ENCODE data around the gene KLHDC10. TPM values are rescaled to one million over a fixed set of nuclear protein-coding genes. Genes with fewer than 3 reads are reported as not detected.
"Not testable (repeated sequence)": the region's sequence is repeated elsewhere in the genome, so short reads cannot be mapped to it uniquely, and the experiment has no call there.

KLHDC10 gene
- total RNA-seq, 6 experiments from 2014 or later, result 21.0 to 25.5 (median 24.1) TPM

DNA sequence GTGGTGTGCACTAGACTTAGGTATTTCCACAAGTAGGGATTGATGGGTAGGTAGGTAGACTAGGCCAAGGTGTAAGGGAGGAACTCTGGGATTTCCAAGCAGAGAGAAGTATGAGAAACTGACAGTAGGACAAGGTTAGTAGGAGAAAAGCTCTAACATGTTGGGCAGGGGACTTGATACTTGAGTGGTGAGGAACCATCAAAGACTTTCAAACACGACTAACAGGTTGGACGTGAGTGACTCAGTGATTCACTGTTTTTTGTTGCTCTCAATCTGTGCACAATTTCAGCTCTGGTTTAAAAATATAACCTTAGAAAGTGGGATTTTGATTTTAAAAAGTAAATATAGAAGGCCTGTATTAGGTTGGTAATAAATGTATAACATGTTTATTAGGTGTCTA, 44.4 kb downstream of the KLHDC10 start:
- no peak for TF ChIP-seq CTCF (IDR thresholded peaks at IDR 0.05)
- no peak overlapping the region for H3K27ac Mint-ChIP-seq
- H3K27me3 Mint-ChIP-seq (ENCODE audit: insufficient read depth), result no peaks in the 10 kb centered on the region; the same call in 1 of the 2 replicates
- H3K36me3 Mint-ChIP-seq (ENCODE audit: low read depth), result peaks cover 14% of the 10 kb centered on the region
- no peaks in the 10 kb centered on the region for H3K4me1 Mint-ChIP-seq (ENCODE audit: low read depth)
- DNase-seq, result no peak
- H3K9me3 Mint-ChIP-seq, result no peaks in the 10 kb centered on the region
- H3K4me3 Mint-ChIP-seq, result no peak overlapping the region

DNA sequence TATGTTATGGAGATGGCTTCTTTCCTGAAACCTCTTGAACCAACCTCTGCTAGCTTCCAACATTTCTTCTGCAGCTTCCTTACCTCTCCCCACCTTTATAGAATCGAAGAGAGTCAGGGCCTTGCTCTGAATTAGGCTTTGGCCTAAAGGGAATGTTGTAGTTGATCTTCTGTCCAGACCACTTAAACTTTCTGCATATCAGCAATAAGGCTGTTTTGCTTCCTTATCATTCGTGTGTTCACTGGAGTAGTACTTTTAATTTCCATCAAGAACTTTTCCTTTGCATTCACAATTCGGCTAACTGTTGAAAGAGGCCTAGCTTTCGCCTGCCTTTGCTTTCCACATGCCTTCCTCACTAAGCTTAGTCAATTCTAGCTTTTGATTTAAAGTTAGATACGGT, 48.0 kb downstream of the KLHDC10 start:
- no peak overlapping the region for H3K27ac Mint-ChIP-seq
- H3K4me3 Mint-ChIP-seq, result no peak overlapping the region
- peaks cover 23% of the 10 kb centered on the region for H3K36me3 Mint-ChIP-seq (ENCODE audit: low read depth)

GRCh38 chr7:130118801-130119200, 48.5 kb downstream of the KLHDC10 start:
- H3K27me3 Mint-ChIP-seq (ENCODE audit: insufficient read depth), result no peaks in the 10 kb centered on the region; the same call in 1 of the 2 replicates
- no peaks in the 10 kb centered on the region for H3K4me1 Mint-ChIP-seq (ENCODE audit: low read depth)
- H3K36me3 Mint-ChIP-seq (ENCODE audit: low read depth), result peaks cover 23% of the 10 kb centered on the region
- DNase-seq, result no peak
- no peak overlapping the region for H3K4me3 Mint-ChIP-seq
- no peaks in the 10 kb centered on the region for H3K9me3 Mint-ChIP-seq
- no peak for TF ChIP-seq CTCF (IDR thresholded peaks at IDR 0.05)
- no peak overlapping the region for H3K27ac Mint-ChIP-seq

More for the DNA sequence above, 48.0 kb downstream of the KLHDC10 start:
- DNase-seq, result no peak
- Mint-ChIP-seq H3K9me3 (no peaks in the 10 kb centered on the region), H3K4me1 (ENCODE audit: low read depth) (no peaks in the 10 kb centered on the region), H3K27me3 (ENCODE audit: insufficient read depth) (no peaks in the 10 kb centered on the region; the same call in 1 of the 2 replicates)
- no peak for TF ChIP-seq CTCF (IDR thresholded peaks at IDR 0.05)

- Mint-ChIP-seq H3K27ac (no peak overlapping the region), H3K27me3 (ENCODE audit: insufficient read depth) (no peaks in the 10 kb centered on the region; the same call in 1 of the 2 replicates), H3K4me1 (ENCODE audit: low read depth) (peaks cover 14% of the 10 kb centered on the region), H3K9me3 (no peaks in the 10 kb centered on the region), H3K4me3 (no peak overlapping the region), H3K36me3 (ENCODE audit: low read depth) (peaks cover 18% of the 10 kb centered on the region)
- no peak for TF ChIP-seq CTCF (IDR thresholded peaks at IDR 0.05)
- DNase-seq, result no peak
Measured at GRCh38 chr7:130123501-130123900, 53.2 kb downstream of the KLHDC10 start.

- no peak for DNase-seq
- TF ChIP-seq CTCF (IDR thresholded peaks at IDR 0.05), result no peak
- no peak overlapping the region for H3K27ac Mint-ChIP-seq
- no peaks in the 10 kb centered on the region for H3K9me3 Mint-ChIP-seq
- H3K27me3 Mint-ChIP-seq (ENCODE audit: insufficient read depth), result no peaks in the 10 kb centered on the region; the same call in 1 of the 2 replicates
- peaks cover 14% of the 10 kb centered on the region for H3K4me1 Mint-ChIP-seq (ENCODE audit: low read depth)
- H3K36me3 Mint-ChIP-seq (ENCODE audit: low read depth), result peaks cover 24% of the 10 kb centered on the region
- H3K4me3 Mint-ChIP-seq, result no peak overlapping the region
Measured at GRCh38 chr7:130124711-130125110, 54.4 kb downstream of the KLHDC10 start.

DNA sequence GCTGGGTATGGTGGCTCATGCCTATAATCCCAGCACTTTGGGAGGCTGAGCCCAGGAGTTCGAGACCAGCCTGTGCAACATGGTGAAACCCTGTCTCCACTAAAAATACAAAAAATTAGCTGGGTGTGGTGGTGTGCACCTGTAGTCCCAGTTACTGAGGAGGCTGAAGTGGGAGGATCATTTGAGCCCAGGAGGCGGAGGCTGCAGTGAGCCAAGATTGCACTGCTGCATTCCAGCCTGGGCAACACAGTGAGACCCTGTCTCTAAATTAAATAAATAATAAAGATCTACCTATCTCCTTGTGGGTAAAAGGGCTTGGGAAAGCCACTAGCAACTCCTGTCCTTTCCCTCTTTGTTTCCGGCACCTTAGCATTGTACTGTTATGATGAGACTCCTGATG, 56.5 kb downstream of the KLHDC10 start:
- Mint-ChIP-seq H3K36me3 (ENCODE audit: low read depth) (peaks cover 36% of the 10 kb centered on the region), H3K4me1 (ENCODE audit: low read depth) (peaks cover 14% of the 10 kb centered on the region)
- DNase-seq; H3K4me3 Mint-ChIP-seq; H3K27ac Mint-ChIP-seq; H3K27me3 Mint-ChIP-seq (ENCODE audit: insufficient read depth); H3K9me3 Mint-ChIP-seq: not testable (repeated sequence)

Data from HFFc6 (cell line).